Nephron (organoid): ENCODE results near the gene RYR2.

ENCODE experiments used
- H3K27ac Mint-ChIP-seq, 3 experiments: 2 replicates each; pipeline ENCODE4 v1.8.0; 2020; ENCODE audit warnings: mixed read lengths in 3 of 3, mild to moderate bottlenecking in 2 of 3, moderate library complexity in 1 of 3
- H3K27me3 Mint-ChIP-seq: 2 replicates; pipeline ENCODE4 v1.8.0; 2021; ENCODE audit warnings: low read depth, mild to moderate bottlenecking, moderate library complexity, mixed read lengths
- H3K36me3 Mint-ChIP-seq: 2 replicates; pipeline ENCODE4 v1.8.0; 2020; ENCODE audit warnings: low read depth, mixed read lengths
- H3K4me1 Mint-ChIP-seq: 2 replicates; pipeline ENCODE4 v1.8.0; 2020; ENCODE audit warnings: mixed read lengths
- H3K4me3 Mint-ChIP-seq, 3 experiments: 2 replicates each; pipeline ENCODE4 v1.8.0; 2020; ENCODE audit warnings: mild to moderate bottlenecking in 3 of 3, mixed read lengths in 3 of 3, moderate library complexity in 2 of 3
- H3K9me3 Mint-ChIP-seq: 2 replicates; pipeline ENCODE4 v1.8.0; 2020; ENCODE audit warnings: mixed read lengths
- CTCF ChIP-seq, 3 experiments: fragments of 200-600 bp; sonication (generic); IDR thresholded peaks; one replicate each; pipeline ENCODE4 v1.5.0; 2021; ENCODE audit warnings: antibody characterized with exemption in 3 of 3; ENCODE audit not compliant: unreplicated experiment in 3 of 3

Gene RYR2

GRCh38 chr1:237640011-237640671 lies 598.2 kb downstream of the RYR2 start:
- Mint-ChIP-seq H3K36me3 (no peaks in the 10 kb centered on the region), H3K9me3 (no peaks in the 10 kb centered on the region), H3K27me3 (no peaks in the 10 kb centered on the region), H3K4me3 (no peak overlapping the region), H3K4me1 (peaks cover 3% of the 10 kb centered on the region), H3K27ac (no peak overlapping the region)
- no peak for TF ChIP-seq CTCF (IDR thresholded peaks at IDR 0.05; ENCODE audit: unreplicated experiment in 3 of 3)

- H3K27ac Mint-ChIP-seq, result peak overlapping the region in 2 of 3 experiments; percentile 28 to 36
- H3K36me3 Mint-ChIP-seq, result no peaks in the 10 kb centered on the region
- no peak overlapping the region for H3K4me3 Mint-ChIP-seq
- no peak for TF ChIP-seq CTCF (IDR thresholded peaks at IDR 0.05; ENCODE audit: unreplicated experiment in 3 of 3)
- H3K27me3 Mint-ChIP-seq, result no peaks in the 10 kb centered on the region
- no peaks in the 10 kb centered on the region for H3K9me3 Mint-ChIP-seq
- peaks cover 3% of the 10 kb centered on the region for H3K4me1 Mint-ChIP-seq
These were observed 599.0 kb downstream of the RYR2 start for GRCh38 chr1:237640966-237641365.

GRCh38 chr1:237650809-237651208 lies 608.8 kb downstream of the RYR2 start:
- Mint-ChIP-seq H3K4me1 (no peaks in the 10 kb centered on the region), H3K9me3 (no peaks in the 10 kb centered on the region), H3K4me3 (no peak overlapping the region), H3K27ac (no peak overlapping the region), H3K36me3 (no peaks in the 10 kb centered on the region), H3K27me3 (no peaks in the 10 kb centered on the region)
- no peak for TF ChIP-seq CTCF (IDR thresholded peaks at IDR 0.05; ENCODE audit: unreplicated experiment in 3 of 3)

GRCh38 chr1:237655778-237656177 lies 613.8 kb downstream of the RYR2 start:
- Mint-ChIP-seq H3K9me3 (no peaks in the 10 kb centered on the region), H3K4me1 (no peaks in the 10 kb centered on the region), H3K36me3 (no peaks in the 10 kb centered on the region), H3K4me3 (no peak overlapping the region), H3K27ac (no peak overlapping the region), H3K27me3 (no peaks in the 10 kb centered on the region)
- TF ChIP-seq CTCF (IDR thresholded peaks at IDR 0.05; ENCODE audit: unreplicated experiment in 3 of 3), result no peak

- Mint-ChIP-seq H3K4me1 (no peaks in the 10 kb centered on the region), H3K27ac (no peak overlapping the region), H3K36me3 (no peaks in the 10 kb centered on the region), H3K9me3 (peaks cover 2% of the 10 kb centered on the region), H3K27me3 (no peaks in the 10 kb centered on the region), H3K4me3 (no peak overlapping the region)
- TF ChIP-seq CTCF (IDR thresholded peaks at IDR 0.05; ENCODE audit: unreplicated experiment in 3 of 3), result no peak
These were observed 622.4 kb downstream of the RYR2 start for GRCh38 chr1:237664348-237664747.

- Mint-ChIP-seq H3K27ac (no peak overlapping the region), H3K9me3 (peaks cover 2% of the 10 kb centered on the region), H3K27me3 (no peaks in the 10 kb centered on the region), H3K36me3 (no peaks in the 10 kb centered on the region), H3K4me1 (no peaks in the 10 kb centered on the region), H3K4me3 (no peak overlapping the region)
- no peak for TF ChIP-seq CTCF (IDR thresholded peaks at IDR 0.05; ENCODE audit: unreplicated experiment in 3 of 3)
These were observed 628.3 kb downstream of the RYR2 start for GRCh38 chr1:237670302-237670701.
